GM18507 (cell line): Measurements from ENCODE around the gene GRK1.
"Not testable (repeated sequence)": the region's sequence is repeated elsewhere in the genome, so short reads cannot be mapped to it uniquely, and the experiment has no call there.

ENCODE experiments used
- DNase-seq: peaks from one replicate; pipeline ENCODE4 v3.0.0; 2011; ENCODE audit warnings: low read depth; ENCODE audit not compliant: insufficient read length; ENCODE audit errors: extremely low spot score
- FAIRE-seq: peaks from 2 replicates; lab custom pipeline; 2011; peaks lifted over from hg19 to GRCh38; lab: Jason Lieb, UNC

The GRK1 gene

DNA sequence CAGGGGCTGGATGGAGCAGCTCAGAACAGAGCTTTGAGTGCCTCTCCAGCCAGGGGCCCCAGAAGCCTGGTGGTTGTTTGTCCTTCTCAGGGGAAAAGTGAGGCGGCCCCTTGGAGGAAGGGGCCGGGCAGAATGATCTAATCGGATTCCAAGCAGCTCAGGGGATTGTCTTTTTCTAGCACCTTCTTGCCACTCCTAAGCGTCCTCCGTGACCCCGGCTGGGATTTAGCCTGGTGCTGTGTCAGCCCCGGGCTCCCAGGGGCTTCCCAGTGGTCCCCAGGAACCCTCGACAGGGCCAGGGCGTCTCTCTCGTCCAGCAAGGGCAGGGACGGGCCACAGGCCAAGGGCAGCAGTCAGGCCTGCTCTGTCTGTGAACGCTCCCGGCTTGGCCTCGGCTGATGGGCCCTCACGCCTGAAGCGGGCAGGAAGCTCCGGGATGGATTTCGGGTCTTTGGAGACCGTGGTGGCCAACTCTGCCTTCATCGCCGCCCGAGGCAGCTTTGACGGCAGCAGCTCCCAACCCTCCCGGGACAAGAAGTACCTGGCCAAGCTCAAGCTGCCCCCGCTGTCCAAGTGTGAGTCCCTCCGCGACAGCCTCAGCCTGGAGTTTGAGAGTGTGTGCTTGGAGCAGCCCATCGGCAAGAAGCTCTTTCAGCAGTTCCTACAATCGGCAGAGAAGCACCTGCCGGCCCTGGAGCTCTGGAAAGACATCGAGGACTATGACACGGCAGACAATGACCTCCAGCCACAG is at the start of gene GRK1:
TSS of gene GRK1 (plus strand) at position 269 of the 751 bp plus-strand sequence. CDS start at position 437, 168 bp downstream.
- no peak for FAIRE-seq
- no peak for DNase-seq

GRCh38 chr13:113617961-113618360 is 49.1 kb upstream of the GRK1 start:
- no peak for DNase-seq
- FAIRE-seq = no peak

DNA sequence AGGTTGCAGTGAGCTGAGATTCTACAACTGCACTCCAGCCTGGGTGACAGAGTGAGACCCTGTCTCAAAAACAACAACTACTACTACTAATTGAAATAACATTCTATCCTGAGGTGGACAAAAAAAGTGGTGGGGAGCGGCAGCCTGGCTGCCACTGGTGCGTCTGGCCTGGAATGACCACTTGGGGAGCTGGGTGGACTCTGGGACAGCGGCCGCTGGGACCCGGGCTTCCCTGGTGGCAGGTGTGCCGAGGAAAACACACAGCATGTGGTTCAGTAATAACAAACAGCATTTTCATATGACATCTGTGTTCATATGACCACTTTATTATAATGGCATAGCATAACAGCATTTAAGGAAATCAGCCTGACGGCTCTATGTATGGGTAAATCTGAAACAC is 48.6 kb upstream of the GRK1 start:
- FAIRE-seq (no peak), DNase-seq (no peak)

GRCh38 chr13:113620036-113620796 is 46.8 kb upstream of the GRK1 start:
- FAIRE-seq (no peak), DNase-seq (no peak)

GRCh38 chr13:113621046-113621445 is 46.0 kb upstream of the GRK1 start:
- DNase-seq (no peak), FAIRE-seq (no peak)

- not testable (repeated sequence) for DNase-seq, FAIRE-seq
Measured at GRCh38 chr13:113621498-113621897, 45.5 kb upstream of the GRK1 start.

DNA sequence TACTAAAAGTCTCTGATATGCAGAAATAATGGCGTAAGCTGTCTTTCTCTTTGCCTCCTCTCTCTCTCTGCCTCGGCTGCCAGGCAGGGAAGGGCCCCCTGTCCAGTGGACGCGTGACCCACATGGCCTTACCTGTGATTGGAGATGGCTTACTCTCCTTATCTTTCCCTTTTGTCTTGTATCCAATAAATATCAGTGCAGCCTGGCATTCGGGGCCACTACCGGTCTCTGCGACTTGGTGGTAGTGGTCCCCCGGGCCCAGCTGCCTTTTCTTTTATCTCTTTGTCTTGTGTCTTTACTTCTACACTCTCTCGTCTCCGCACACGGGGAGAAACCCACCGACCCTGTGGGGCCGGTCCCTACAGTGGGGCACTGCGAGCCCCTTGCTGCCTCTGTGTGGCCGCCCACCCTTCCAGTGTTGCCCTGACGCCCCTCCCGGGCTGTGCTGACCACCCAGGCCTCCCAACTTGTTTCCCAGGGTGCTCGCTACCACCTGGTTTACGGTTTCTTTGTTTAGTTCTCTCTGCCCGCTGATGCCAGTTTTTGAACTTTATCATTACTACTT is 45.0 kb upstream of the GRK1 start:
- not testable (repeated sequence) for FAIRE-seq, DNase-seq

DNA sequence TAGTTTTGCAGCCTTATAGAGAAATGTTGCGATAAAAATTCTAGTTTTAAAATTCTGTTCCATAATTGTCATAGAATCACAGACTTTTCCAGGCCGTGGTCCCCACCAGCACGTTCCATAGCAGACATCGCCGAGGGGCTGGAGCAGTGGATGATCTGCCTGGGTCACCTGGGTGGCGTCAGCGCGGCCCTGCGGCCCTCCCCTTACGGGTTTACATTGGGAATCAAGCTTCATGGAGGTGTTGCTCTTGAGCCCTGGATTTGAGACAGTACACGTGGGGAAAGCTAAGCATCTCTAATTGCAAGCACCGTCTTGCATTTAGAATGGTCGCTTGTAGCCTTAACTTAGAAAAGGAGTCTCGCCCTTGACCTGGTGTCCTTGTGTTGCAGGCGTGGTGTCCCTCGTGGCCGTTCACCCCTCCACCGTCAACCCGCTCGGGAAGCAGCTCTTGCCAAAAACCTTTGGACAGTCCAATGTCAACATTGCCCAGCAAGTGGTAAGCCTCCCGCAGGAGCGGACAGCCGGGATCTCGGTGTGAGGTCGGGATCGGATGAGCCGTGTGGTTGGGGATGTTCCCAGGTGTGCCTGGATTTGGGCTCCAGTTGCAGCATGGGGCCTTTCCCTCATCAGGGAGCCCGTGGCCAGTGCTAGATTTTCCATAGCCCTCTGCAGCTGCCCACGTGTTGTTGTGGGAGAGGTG is 44.1 kb upstream of the GRK1 start:
- DNase-seq = no peak
- FAIRE-seq = no peak

DNA sequence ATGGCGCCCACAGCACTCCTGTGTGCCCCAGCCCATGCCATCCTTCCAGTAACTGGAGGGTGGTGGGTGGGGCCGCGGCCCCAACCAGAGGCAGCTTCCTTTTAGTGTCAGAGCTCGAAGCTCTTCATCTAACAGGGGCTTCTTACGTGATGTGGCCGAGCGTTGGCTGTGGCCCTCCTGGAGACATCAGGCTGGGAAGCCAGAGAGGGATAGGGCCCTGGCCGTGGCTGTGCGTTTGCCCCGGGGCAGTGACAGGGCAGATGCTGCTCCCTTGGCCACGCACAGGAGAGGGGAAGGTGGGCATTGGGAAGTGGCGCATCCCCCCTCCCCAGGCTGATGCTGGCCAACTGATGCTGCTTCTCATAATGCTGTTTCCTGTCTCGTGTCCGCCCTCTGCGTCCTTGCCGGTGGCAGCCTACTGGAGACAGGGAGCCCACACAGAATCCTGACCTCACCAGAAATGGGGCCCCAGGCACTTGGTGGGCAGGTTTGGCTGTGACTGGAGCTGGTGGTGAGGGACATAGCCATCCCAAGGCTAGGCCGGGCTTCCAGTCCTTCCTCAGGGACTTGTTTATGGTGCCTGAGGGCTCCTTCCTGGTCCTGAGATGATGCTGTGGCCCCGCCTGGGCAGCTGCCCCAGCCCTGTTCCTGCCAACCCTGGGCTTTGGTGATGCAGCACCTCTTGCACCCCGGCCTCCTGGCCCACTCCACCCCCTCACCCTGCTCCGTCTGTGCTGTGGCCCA is 43.4 kb upstream of the GRK1 start:
- DNase-seq = no peak

DNA sequence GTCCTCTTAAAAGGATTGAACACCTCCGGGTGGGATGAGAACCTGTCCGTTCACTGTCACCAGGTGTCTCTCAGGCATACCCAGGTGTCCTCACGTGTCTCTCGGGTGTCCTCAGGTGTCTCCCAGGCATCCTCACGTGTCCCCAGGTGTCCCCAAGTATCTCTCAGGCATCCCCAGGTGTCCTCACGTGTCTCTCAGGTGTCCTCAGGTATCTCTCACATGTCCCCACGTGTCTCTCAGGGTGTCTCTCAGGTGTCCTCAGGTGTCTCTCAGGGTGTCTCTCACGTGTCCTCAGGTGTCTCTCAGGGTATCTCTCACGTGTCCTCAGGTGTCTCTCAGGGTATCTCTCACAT is 42.8 kb upstream of the GRK1 start:
- no peak for FAIRE-seq
- no peak for DNase-seq

More for the DNA sequence above, 43.4 kb upstream of the GRK1 start:
- no peak for FAIRE-seq

DNA sequence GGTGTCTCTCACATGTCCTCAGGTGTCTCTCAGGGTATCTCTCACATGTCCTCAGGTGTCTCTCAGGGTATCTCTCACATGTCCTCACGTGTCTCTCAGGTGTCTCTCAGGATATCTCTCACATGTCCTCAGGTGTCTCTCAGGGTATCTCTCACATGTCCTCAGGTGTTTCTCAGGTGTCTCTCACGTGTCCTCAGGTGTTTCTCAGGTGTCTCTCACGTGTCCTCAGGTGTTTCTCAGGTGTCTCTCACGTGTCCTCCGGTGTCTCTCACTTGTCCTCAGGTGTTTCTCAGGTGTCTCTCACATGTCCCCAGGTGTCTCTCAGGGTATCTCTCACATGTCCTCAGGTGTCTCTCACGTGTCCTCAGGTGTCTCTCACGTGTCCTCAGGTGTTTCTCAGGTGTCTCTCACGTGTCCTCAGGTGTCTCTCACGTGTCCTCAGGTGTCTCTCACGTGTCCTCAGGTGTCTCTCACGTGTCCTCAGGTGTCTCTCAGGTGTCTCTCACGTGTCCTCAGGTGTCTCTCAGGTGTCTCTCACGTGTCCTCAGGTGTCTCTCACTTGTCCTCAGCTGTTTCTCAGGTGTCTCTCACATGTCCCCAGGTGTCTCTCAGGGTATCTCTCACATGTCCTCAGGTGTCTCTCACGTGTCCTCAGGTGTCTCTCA is 42.2 kb upstream of the GRK1 start:
- not testable (repeated sequence) for DNase-seq, FAIRE-seq

DNA sequence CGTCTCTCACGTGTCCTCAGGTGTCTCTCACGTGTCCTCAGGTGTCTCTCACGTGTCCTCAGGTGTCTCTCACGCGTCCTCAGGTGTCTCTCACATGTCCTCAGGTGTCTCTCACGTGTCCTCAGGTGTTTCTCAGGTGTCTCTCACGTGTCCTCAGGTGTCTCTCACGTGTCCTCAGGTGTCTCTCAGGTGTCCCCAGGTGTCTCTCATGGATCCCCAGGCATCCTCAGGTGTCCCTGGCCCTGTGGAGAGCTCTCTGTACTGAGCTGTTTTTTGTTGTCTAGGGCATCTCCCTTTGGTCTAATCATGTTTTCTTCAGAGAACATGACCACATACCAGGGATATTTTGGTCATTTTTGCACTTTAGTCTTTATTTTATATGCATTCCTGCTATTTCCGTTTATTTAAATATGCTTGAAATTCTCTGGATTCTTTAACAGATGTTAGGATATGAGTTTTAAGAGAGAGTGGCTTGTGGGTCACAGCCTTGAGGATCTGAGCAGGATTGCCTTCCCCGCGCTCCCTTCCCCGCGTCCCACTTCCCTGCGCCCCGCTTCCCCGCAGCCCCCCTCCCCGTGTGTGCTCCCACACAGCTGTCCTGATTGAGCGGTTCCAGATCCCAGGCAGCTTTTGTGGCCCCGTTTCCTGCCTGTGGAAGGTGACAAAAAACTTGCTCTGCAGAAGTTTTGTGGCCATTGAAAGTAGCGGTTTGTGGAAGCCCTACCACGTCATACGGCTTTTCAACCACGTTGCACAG is 40.9 kb upstream of the GRK1 start:
- FAIRE-seq (no peak), DNase-seq (no peak)

GRCh38 chr13:113627136-113627535 is 39.9 kb upstream of the GRK1 start:
- DNase-seq (no peak), FAIRE-seq (no peak)

DNA sequence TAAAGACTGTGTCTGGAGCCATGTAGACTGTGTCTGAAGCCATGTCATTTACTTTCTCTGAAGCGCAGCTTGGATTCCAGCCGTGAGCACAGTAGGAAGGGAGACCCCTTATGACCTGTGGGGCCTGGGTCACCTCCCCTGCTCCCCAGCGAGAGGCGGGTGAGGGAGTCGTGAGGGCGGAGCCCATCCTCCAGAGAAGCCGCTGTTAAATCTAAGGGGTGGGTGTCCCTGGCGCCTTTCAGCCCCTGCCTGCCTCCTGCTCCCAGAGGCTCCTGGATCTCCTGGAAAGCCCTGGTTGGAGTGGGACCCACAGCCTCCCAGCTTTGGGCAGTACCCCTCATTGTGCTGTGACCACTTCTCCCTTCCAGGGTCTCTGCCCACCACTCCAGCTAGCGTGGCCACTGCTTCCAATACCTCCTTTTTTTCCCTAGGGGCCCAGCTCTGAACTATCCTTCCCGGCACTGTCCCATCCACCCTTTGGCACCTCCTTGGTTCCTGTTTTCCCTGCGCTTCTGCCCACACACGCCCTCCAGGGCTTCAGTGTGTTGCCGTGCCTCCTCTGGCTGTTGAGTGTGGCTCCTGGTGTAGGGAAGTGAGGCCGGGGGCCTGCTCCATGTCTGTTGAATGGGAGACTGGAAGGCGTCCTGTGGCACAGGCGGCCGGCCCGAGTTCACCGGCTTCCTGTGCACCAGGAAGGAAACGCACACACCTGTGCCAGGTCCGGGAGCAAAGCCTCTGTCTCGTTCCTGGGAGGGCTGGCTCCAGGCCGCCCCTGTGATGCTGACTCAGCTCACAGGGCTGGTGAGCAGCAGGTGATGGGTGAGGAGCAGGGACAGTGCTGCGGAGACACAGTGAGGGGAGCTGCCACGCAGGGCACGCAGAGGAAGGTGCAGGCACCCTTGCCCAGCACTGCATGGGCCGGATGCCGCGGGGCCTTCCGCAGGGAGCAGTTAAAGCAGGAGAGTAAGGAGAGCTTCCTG is 38.4 kb upstream of the GRK1 start:
- no peak for DNase-seq
- FAIRE-seq = no peak

- FAIRE-seq (no peak), DNase-seq (no peak)
Measured at GRCh38 chr13:113629866-113630265, 37.2 kb upstream of the GRK1 start.

DNA sequence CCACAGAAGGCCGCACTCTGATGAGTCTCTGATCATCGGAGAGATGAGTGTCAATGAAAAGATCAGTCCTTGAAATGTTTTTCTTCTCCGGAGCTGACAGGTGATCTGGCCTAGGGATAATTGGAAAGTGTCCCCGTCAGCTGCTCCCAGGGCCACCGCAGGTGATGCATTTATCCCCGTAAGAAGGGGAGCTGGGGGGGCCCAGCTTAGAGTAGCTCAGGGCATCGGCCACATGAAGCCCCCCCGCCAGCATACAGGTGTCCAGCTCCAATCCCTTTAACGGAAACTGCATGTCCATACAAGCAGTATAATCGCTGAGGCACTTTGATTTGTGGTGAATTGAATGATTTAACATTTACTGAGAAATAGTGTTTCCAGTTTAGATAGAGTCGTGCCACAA is 36.7 kb upstream of the GRK1 start:
- DNase-seq (no peak), FAIRE-seq (no peak)

DNA sequence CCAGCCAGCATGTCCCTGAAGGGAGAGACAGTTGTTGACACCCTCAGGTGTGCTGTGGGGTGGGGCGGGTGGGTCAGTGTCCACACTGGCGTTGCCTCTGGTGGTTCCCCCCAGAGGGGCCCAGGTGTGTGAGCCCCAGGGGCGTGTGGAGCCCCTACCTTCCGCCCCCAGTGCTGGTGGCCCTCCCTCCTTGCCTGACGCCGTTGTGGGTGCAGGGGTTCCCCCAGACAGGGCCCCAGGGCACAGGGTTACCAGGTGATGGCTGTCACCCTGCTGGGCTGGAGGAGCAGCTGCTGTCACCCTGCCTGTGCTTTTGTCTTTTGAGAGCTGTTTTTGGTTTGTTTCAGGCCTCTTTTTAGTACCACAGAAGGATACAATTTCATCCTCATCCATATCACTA is 36.2 kb upstream of the GRK1 start:
- FAIRE-seq (no peak), DNase-seq (no peak)
